Liver (tissue), 9 donors: ENCODE results near the gene OR3A2. TPM values are rescaled to one million over a fixed set of nuclear protein-coding genes. Genes with fewer than 3 reads are reported as not detected.

ENCODE experiments used
- DNase-seq: peaks from one replicate; pipeline ENCODE4 v3.0.0-alpha.2; 2017; ENCODE audit warnings: low spot score
- H3K27ac ChIP-seq, 2 donors: one replicate each; pipeline ENCODE4 v1.7.0; 2013; ENCODE audit warnings: inconsistent platforms in 2 of 2, low read length in 2 of 2, control low read depth in 1 of 2, low read depth in 1 of 2, mild to moderate bottlenecking in 1 of 2
- H3K27me3 ChIP-seq, 4 donors: one replicate each; pipeline versions ENCODE4 v1.6.1 to v1.7.0; 2013; ENCODE audit warnings: low read length in 3 of 4, inconsistent platforms in 1 of 4, mild to moderate bottlenecking in 1 of 4, moderate library complexity in 1 of 4; ENCODE audit not compliant: control insufficient read depth in 4 of 4, insufficient read depth in 4 of 4
- H3K36me3 ChIP-seq, 4 donors: one replicate each; pipeline versions ENCODE4 v1.6.1 to v1.7.0; 2013; ENCODE audit warnings: low read length in 3 of 4, mild to moderate bottlenecking in 3 of 4, low read depth in 1 of 4, moderate library complexity in 1 of 4; ENCODE audit not compliant: control insufficient read depth in 4 of 4, insufficient read depth in 3 of 4
- H3K4me1 ChIP-seq, 4 donors: one replicate each; pipeline versions ENCODE4 v1.6.1 to v1.7.0; 2013; ENCODE audit warnings: low read length in 3 of 4, mild to moderate bottlenecking in 3 of 4, moderate library complexity in 1 of 4; ENCODE audit not compliant: control insufficient read depth in 4 of 4, insufficient read depth in 4 of 4
- H3K4me3 ChIP-seq, 3 donors: one replicate each; pipeline versions ENCODE4 v1.6.1 to v1.7.0; 2013; ENCODE audit warnings: low read length in 3 of 3, control low read depth in 1 of 3, low read depth in 1 of 3, mild to moderate bottlenecking in 1 of 3
- H3K9ac ChIP-seq, 2 donors: one replicate each; pipeline ENCODE4 v1.7.0; 2013; ENCODE audit warnings: low read length in 2 of 2, mild to moderate bottlenecking in 2 of 2, moderate library complexity in 2 of 2, control low read depth in 1 of 2, low read depth in 1 of 2
- H3K9me3 ChIP-seq, 4 donors: one replicate each; pipeline versions ENCODE4 v1.6.1 to v1.7.0; 2013; ENCODE audit warnings: low read length in 3 of 4; ENCODE audit not compliant: control insufficient read depth in 4 of 4
- CTCF ChIP-seq: fragments of 150-350 bp; IDR thresholded peaks from 2 replicates; pipeline ENCODE4 v1.5.1; 2017; ENCODE audit warnings: improper control_type of control experiment, low read depth, low read length; ENCODE audit not compliant: missing input control
- EGR1 ChIP-seq, 2 donors: IDR thresholded peaks; 2 replicates each; pipeline ENCODE4 v1.6.1; 2016 to 2018; ENCODE audit warnings: antibody characterized with exemption in 2 of 2, low read depth in 2 of 2
- FOXA1 ChIP-seq: IDR thresholded peaks from 2 replicates; pipeline ENCODE4 v1.6.1; 2016; ENCODE audit warnings: antibody characterized with exemption
- FOXA2 ChIP-seq: IDR thresholded peaks from 2 replicates; pipeline ENCODE4 v1.6.1; 2016; ENCODE audit warnings: antibody characterized with exemption
- GABPA ChIP-seq, 2 donors: IDR thresholded peaks in 1 of 2; conservative IDR thresholded peaks in 1 of 2; 2 replicates each; pipeline ENCODE4 v1.6.1; 2016; ENCODE audit warnings: antibody characterized with exemption in 2 of 2, mild to moderate bottlenecking in 1 of 2, moderate library complexity in 1 of 2
- HNF4A ChIP-seq, 2 donors: conservative IDR thresholded peaks; 2 replicates each; pipeline ENCODE4 v1.6.1; 2016; ENCODE audit warnings: antibody characterized with exemption in 2 of 2, mild to moderate bottlenecking in 2 of 2
- HNF4G ChIP-seq: IDR thresholded peaks from 2 replicates; pipeline ENCODE4 v1.6.1; 2016; ENCODE audit warnings: antibody characterized with exemption
- JUND ChIP-seq, 2 donors: IDR thresholded peaks; 2 replicates each; pipeline ENCODE4 v1.6.1; 2016; ENCODE audit warnings: antibody characterized with exemption in 2 of 2
- NR2F2 ChIP-seq: IDR thresholded peaks from 2 replicates; pipeline ENCODE4 v1.6.1; 2016; ENCODE audit warnings: antibody characterized with exemption
- RAD21 ChIP-seq, 2 donors: IDR thresholded peaks; 2 replicates each; pipeline ENCODE4 v1.6.1; 2016; ENCODE audit warnings: antibody characterized with exemption in 2 of 2, mild to moderate bottlenecking in 2 of 2
- SP1 ChIP-seq: IDR thresholded peaks from 2 replicates; pipeline ENCODE4 v1.6.1; 2018; ENCODE audit warnings: antibody characterized with exemption, mild to moderate bottlenecking
- TAF1 ChIP-seq: conservative IDR thresholded peaks from 2 replicates; pipeline ENCODE4 v1.6.1; 2016; ENCODE audit warnings: antibody characterized with exemption, mild to moderate bottlenecking
- YY1 ChIP-seq: IDR thresholded peaks from 2 replicates; pipeline ENCODE4 v1.6.1; 2016; ENCODE audit warnings: antibody characterized with exemption, mild to moderate bottlenecking
- ZBTB33 ChIP-seq: IDR thresholded peaks from 2 replicates; pipeline ENCODE4 v1.6.1; 2016; ENCODE audit warnings: antibody characterized with exemption
- WGBS: extraction: QIAGEN DNeasy Blood & Tissue Kit; methylation state at CpG from one replicate; pipeline ENCODE4 v1.1.7; 2013; 5-methylcytosine and 5-hydroxymethylcytosine counted together
- polyA plus RNA-seq, 2 donors: library from polyadenylated mRNA; stranded (reverse) in 1 of 2; unstranded in 1 of 2; fragments of 200-250 nt in 1 of 2; fragments of >200 nt in 1 of 2; fragmentation: Nextera tagmentation in 1 of 2; extraction: Ambion mirVana in 1 of 2; gene quantifications; one replicate each; pipeline versions ENCODE4 v1.2.1 to v1.2.3, GENCODE V29; 2013 to 2015
- total RNA-seq, 2 donors: library from RNA; depleted of rRNA; stranded (reverse); fragments of >200 nt; gene quantifications; one replicate each; pipeline ENCODE4 v1.2.3, GENCODE V29; 2014
- TF ChIP-seq, protein P1 (sequence below): IDR thresholded peaks from 2 replicates; pipeline ENCODE4 v1.6.1; 2016; ENCODE audit warnings: antibody characterized with exemption
- TF ChIP-seq, protein P2 (sequence below): IDR thresholded peaks from 2 replicates; pipeline ENCODE4 v1.6.1; 2016; ENCODE audit warnings: antibody characterized with exemption
- TF ChIP-seq, protein P3 (sequence below): IDR thresholded peaks from 2 replicates; pipeline ENCODE4 v1.6.1; 2016; ENCODE audit warnings: antibody characterized with exemption, mild to moderate bottlenecking
- donor health status: healthy.
- donor health status: healthy.
- donor health status: healthy.
- donor health status: healthy.
- donor health status: healthy.

The OR3A2 gene
- total and polyA plus RNA-seq, 4 donors = not detected

GRCh38 chr17:3282901-3283300, 103.2 kb downstream of the OR3A2 start:
- no peak for DNase-seq
- Histone ChIP-seq H3K27me3 (no peaks in the 10 kb centered on the region), H3K9ac (no peak overlapping the region), H3K9me3 (no peaks in the 10 kb centered on the region), H3K4me1 (no peaks in the 10 kb centered on the region), H3K36me3 (no peaks in the 10 kb centered on the region), H3K4me3 (no peak overlapping the region), H3K27ac (no peak overlapping the region)
- WGBS = 68% methylated on average over 1 of the region's 1 CpG
- TF ChIP-seq, protein P1, sequence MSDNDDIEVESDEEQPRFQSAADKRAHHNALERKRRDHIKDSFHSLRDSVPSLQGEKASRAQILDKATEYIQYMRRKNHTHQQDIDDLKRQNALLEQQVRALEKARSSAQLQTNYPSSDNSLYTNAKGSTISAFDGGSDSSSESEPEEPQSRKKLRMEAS = no peak
- TF ChIP-seq, protein P2, sequence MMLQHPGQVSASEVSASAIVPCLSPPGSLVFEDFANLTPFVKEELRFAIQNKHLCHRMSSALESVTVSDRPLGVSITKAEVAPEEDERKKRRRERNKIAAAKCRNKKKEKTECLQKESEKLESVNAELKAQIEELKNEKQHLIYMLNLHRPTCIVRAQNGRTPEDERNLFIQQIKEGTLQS = no peak
- no peak for TF ChIP-seq HNF4G
- TF ChIP-seq, protein P3, sequence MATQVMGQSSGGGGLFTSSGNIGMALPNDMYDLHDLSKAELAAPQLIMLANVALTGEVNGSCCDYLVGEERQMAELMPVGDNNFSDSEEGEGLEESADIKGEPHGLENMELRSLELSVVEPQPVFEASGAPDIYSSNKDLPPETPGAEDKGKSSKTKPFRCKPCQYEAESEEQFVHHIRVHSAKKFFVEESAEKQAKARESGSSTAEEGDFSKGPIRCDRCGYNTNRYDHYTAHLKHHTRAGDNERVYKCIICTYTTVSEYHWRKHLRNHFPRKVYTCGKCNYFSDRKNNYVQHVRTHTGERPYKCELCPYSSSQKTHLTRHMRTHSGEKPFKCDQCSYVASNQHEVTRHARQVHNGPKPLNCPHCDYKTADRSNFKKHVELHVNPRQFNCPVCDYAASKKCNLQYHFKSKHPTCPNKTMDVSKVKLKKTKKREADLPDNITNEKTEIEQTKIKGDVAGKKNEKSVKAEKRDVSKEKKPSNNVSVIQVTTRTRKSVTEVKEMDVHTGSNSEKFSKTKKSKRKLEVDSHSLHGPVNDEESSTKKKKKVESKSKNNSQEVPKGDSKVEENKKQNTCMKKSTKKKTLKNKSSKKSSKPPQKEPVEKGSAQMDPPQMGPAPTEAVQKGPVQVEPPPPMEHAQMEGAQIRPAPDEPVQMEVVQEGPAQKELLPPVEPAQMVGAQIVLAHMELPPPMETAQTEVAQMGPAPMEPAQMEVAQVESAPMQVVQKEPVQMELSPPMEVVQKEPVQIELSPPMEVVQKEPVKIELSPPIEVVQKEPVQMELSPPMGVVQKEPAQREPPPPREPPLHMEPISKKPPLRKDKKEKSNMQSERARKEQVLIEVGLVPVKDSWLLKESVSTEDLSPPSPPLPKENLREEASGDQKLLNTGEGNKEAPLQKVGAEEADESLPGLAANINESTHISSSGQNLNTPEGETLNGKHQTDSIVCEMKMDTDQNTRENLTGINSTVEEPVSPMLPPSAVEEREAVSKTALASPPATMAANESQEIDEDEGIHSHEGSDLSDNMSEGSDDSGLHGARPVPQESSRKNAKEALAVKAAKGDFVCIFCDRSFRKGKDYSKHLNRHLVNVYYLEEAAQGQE = no peak
- TF ChIP-seq RAD21 (IDR thresholded peaks at IDR 0.05) = no peak
- TF ChIP-seq TAF1 = no peak
- no peak for TF ChIP-seq FOXA2
- no peak for TF ChIP-seq GABPA (IDR thresholded peaks at IDR 0.05 in 1 of 2, conservative IDR thresholded peaks at IDR 0.05 in 1 of 2)
- TF ChIP-seq CTCF = no peak
- TF ChIP-seq NR2F2 = no peak
- TF ChIP-seq SP1 = no peak
- TF ChIP-seq EGR1 (IDR thresholded peaks at IDR 0.05; ENCODE audit: low read depth in 2 of 2) = no peak

- H3K27ac ChIP-seq = no peak overlapping the region
- 66% methylated on average over 4 of the region's 4 CpGs for WGBS
- no peak overlapping the region for H3K9ac ChIP-seq
- H3K27me3 ChIP-seq = no peaks in the 10 kb centered on the region
- peaks cover 0 to 10% (median 6%) of the 10 kb centered on the region in 4 donors for H3K9me3 ChIP-seq
- H3K4me3 ChIP-seq = no peak overlapping the region
- no peak for DNase-seq
- H3K36me3 ChIP-seq = no peaks in the 10 kb centered on the region
- H3K4me1 ChIP-seq = no peaks in the 10 kb centered on the region
- no peak for TF ChIP-seq YY1
- TF ChIP-seq, protein P1 = no peak
- no peak for TF ChIP-seq FOXA1
- TF ChIP-seq HNF4A (conservative IDR thresholded peaks at IDR 0.05) = no peak
- TF ChIP-seq, protein P3 = no peak
- TF ChIP-seq ZBTB33 = no peak
- no peak for TF ChIP-seq GABPA (IDR thresholded peaks at IDR 0.05 in 1 of 2, conservative IDR thresholded peaks at IDR 0.05 in 1 of 2)
- TF ChIP-seq EGR1 (IDR thresholded peaks at IDR 0.05; ENCODE audit: low read depth in 2 of 2) = no peak
- no peak for TF ChIP-seq CTCF
- TF ChIP-seq, protein P2 = no peak
- no peak for TF ChIP-seq NR2F2
- no peak for TF ChIP-seq SP1
- TF ChIP-seq JUND (IDR thresholded peaks at IDR 0.05) = no peak
These were observed 110.0 kb downstream of the OR3A2 start for GRCh38 chr17:3276126-3276525.
